Prostate gland (tissue), 2 donors: Measurements from ENCODE around the gene RHBDD2.

Experiments used
- CTCF ChIP-seq, 4 experiments: fragments of 200-600 bp in 2 of 4; fragments of 450-650 bp in 2 of 4; sonication (generic) in 2 of 4; IDR thresholded peaks; 1 replicate in 3 of 4; 2 replicates in 1 of 4; pipeline ENCODE4 v1.5.1; 2016 to 2019; ENCODE audit warnings: antibody characterized with exemption in 4 of 4, mild to moderate bottlenecking in 2 of 4, moderate library complexity in 2 of 4
- POLR2A ChIP-seq: fragments of 450-650 bp; IDR thresholded peaks from one replicate; pipeline ENCODE4 v1.6.1; 2016; ENCODE audit warnings: antibody characterized with exemption, mild to moderate bottlenecking
- POLR2AphosphoS5 ChIP-seq: sonication (generic); formaldehyde crosslinking; IDR thresholded peaks from one replicate; pipeline ENCODE4 v1.6.1; 2017; ENCODE audit warnings: antibody characterized with exemption

GRCh38 chr7:75850235-75850634 lies 28.6 kb upstream of the RHBDD2 start:
- TF ChIP-seq POLR2A (no peak), CTCF (IDR thresholded peaks at IDR 0.05) (no peak), POLR2AphosphoS5 (no peak)
